Measurements from ENCODE around the gene C2orf68. TPM values are rescaled to one million over a fixed set of nuclear protein-coding genes. Genes with fewer than 3 reads are reported as not detected.

Gene C2orf68, protein sequence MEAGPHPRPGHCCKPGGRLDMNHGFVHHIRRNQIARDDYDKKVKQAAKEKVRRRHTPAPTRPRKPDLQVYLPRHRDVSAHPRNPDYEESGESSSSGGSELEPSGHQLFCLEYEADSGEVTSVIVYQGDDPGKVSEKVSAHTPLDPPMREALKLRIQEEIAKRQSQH
- 22.1 to 26.2 TPM (median 24.1 TPM) in 5 replicates for total RNA-seq (2022; extraction: Qiagen RNA extraction)

DNA sequence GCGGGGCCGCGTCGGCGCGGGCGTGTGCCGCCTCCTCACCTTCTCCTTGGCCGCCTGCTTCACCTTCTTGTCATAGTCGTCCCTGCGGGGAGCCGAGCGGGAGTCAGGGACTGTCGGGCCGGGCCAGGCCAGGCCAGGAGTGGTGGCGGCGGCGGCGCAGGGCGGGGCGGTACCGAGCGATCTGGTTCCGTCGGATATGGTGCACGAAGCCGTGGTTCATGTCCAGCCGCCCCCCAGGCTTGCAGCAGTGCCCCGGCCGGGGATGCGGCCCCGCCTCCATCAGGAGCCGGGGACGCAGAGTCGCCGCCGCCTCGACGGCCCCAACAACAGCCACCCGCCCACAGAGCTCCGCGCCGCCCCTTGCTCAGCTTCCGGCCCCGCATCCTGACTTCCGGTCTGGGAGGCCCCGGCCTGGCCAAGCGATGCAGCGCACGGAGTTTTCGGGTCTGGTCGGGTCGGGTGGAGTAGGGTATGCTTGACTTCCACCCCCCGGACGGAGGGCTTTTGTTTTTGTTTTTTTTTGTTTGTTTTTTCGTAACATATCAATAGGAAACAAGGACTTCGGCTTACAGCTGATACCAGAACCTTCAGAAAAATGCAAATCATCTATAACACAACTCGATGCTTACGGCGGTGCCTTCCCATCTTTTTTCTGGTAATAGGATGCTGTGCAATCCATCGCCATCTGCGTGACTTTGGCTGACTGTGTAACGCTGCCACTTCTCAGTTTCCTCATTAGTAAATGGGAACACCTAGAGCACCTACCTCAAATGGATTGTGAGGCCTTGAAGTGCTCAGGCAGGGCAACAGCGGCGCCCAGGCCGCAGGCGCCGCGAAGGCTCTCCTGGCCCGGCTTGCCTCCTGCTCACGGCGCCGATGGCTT, at the start of gene C2orf68:
Gene C2orf68, minus strand, starts transcription at position 362 of the 883 bp plus-strand sequence. Its CDS starts 82 bp downstream, at position 280.

DNA sequence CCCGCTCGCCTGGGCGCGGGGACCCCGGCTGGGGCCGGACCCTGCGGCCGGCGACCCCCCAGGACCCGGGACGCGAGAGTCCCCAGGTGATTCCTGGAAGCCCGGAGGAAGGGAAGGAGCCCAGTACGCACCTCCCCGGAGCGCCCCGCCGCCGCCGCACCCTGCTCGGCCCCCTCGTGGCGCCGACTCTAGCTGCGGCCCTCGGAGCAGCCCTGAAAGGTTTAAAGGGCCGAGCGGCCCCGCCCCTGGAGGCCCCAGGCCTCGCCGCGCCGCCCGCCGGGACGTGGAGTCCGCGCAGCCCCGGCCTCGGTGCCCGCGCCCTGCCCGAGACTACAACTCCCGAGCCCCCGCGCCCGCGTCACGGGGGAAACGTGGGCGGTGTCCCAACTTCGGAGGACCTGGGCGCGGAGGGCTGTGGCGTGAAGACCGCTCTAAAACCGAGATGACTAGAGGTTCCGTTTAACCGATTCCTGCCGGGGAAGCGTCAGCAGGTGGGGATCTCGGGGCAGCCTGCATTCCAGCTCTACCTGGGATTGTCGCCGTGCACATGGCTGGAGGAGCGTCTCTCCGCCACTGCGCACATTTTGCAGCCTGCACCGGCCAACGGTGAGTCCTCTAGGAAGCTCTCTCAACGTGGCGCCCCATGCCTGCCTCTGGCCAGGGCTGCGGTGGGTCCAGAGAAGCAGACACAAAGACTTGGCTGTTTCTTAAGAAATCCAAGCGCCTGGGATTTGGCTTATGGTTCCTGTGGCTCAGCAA, 9.2 kb downstream of the C2orf68 start, which contains the start of gene TMEM150A:
Gene TMEM150A, minus strand, starts transcription at position 223 of the 759 bp plus-strand sequence. CDS start 750 bp downstream, outside the sequence.

DNA sequence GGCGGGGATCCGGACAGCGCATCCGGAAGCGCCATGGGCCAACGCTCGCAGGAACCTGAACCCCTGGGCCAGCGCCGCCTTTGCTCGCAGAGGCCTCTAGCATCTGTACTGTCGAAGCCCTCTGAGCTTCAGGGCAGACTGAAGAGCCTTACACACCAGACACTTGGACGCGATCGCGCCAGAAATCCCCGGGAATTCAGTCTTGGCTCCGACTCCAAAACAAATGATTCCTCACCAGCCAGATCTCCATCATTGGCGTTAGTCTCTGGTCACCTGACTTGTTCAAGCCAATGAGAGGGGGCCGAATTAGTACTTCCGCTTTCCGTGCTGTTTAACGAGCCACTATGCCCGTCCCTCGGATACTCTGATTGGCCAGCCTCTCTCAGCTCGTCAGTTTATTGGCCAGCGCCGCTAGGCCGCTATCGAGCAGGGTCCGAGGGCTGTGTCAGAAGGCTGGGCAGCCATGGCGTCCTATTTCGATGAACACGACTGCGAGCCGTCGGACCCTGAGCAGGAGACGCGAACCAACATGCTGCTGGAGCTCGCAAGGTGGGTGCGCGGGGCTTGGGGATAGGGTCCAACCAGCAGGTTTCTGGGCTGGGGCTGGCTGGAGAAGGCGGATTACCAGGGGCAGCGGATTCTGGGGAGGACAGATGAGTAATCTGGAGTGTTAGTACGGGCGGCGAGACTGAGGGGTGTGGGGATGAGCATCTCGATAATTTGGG, 16.4 kb downstream of the C2orf68 start, which contains the start of gene RNF181:
Gene RNF181, plus strand, starts transcription at position 445 of the 725 bp plus-strand sequence. Its CDS starts 19 bp downstream, at position 464.

DNA sequence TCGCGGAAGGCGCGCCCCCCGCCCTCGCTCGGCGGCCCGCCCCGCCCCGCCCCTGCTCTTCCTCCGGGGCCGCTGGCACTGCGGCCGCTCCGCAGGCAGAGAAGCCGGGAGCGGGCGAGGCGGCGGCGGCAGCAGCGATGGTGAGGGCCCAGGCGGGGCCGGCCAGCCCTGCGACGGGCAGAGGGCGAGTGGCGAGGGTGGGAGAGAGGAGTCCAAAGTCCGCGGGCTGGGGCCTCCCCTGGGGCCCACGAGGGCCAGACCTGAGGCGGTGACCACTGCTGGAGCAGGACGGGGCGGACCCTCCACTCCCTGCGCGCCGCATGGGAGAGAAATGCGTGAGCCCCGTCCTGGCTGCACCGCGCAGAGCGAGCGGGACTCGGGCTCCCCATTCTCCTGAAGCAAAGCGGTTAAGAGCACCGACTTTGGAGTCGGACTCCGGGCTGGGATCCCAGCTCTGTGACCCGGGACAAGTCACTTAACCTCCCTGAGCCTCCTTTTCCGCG, 27.5 kb downstream of the C2orf68 start, which contains the start of gene VAMP5:
Gene VAMP5, plus strand, starts transcription at position 78 of the 503 bp plus-strand sequence. Its CDS starts 60 bp downstream, at position 138.

DNA sequence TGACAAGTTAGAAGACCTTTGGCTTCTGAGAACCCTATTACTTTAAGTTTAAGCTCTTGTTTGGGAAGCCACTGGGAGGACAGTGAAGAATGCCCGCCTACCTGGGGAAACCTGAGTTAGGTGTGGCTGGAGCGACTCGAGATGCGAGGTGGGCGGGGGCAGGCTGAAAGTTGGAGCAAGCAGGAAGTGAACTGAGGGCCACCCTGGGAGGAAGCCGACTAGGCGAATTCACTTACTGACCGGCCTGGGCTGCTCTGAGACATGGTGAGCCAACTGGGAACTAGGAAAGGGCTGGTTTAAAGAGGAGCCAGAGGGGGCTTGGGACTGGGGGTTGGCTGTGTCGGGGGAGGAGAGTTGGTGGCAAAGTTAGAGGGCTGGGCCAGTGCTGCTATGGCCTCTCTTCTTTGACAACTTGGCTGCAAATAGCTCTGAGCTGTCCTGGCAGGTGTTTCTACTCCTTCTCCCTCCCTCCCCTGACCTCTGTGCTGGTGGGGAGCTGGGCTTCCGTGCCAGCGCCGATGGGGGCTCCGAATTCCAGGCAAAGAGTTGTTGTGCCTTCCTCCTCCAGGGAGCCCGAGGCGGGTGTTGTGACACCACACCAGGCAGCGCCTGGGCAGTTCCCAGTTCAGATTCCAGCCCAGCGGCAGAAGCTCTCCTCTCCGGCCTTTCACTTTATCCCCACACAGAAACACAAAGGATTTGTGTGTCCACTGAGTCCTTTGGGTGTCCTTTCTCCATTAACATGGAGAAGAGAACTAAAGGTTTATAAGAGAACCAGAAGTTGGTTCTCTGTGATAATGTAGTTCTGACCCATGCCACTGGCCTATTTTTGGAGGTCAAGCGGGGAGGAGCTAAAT, 34.3 kb downstream of the C2orf68 start, which contains the start of gene VAMP8:
Gene VAMP8, plus strand, starts transcription at position 201 of the 857 bp plus-strand sequence. Its CDS starts 61 bp downstream, at position 262.

DNA sequence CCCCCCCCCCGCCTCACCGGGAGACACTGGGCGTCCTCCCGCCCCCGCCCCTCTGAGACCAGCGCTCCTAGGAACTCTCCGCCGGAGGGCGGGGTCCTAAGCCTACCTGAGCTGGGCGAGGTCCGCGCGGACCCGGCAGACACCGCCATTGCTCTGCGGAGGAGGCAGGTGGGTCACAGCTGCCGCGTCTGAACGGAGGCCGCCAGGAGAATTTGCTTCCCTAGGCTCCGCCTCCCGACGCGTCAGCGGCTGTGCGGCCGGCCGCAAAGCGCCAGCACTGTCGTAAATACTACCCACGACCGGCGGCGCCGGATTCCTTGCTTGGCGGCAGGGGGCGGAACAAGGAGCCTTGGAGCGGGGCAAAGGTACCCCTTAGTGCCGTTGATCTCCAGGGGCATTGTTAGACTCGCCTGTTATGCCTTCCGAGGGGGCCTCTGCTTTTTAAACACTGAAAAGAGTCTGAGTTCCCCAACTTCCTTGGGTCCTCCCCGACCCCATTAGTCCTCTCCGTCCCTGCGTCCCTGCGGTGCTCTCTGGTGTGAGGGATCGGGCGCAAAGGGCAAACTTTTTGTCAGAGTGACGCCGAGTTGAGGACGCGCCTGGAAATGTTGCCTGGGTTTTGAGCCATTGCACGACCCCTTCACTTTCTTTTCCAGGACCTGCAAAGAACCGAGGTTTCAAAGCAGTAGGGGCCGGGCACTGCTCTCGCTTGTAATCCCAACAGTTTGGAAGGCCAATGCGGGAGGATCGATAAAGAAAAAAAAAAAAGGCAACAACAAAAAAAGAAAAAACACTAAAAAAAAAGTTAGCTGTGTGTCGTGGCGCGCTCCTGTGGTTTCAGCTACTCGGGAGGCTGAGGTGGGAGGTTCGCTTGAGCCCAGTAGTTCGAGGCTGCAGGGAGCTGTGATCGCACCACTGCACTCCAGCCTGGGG, 50.3 kb downstream of the C2orf68 start, which contains the start of gene GGCX:
Gene GGCX, minus strand, starts transcription at position 214 of the 933 bp plus-strand sequence. Its CDS starts 65 bp downstream, at position 149.

Other genes with a start within 250 kb of the C2orf68 start
- 90.5 to 114 TPM (median 92.1 TPM) in 5 replicates for gene CAPG, start 201.7 kb downstream of the C2orf68 start, total RNA-seq (2022; extraction: Qiagen RNA extraction)
- gene SH2D6, start 193.4 kb downstream of the C2orf68 start, total RNA-seq (2022; extraction: Qiagen RNA extraction), result 0.66 to 1.1 TPM (median 0.98 TPM) in 5 replicates
- gene MAT2A, start 72.9 kb downstream of the C2orf68 start, total RNA-seq (2022; extraction: Qiagen RNA extraction), result 523 to 615 TPM (median 601 TPM) in 5 replicates
- 38.3 to 43.4 TPM (median 41.7 TPM) in 5 replicates for gene GGCX, start 50.6 kb downstream of the C2orf68 start, total RNA-seq (2022; extraction: Qiagen RNA extraction)
- gene VAMP8, start 34.5 kb downstream of the C2orf68 start, total RNA-seq (2022; extraction: Qiagen RNA extraction), result 13.9 to 21.4 TPM (median 15.6 TPM) in 5 replicates
- gene VAMP5, start 27.6 kb downstream of the C2orf68 start, total RNA-seq (2022; extraction: Qiagen RNA extraction), result 0.13 to 0.15 TPM (median 0.14 TPM) in 3 of 5 replicates, not detected in the others
- gene RNF181, start 16.3 kb downstream of the C2orf68 start, total RNA-seq (2022; extraction: Qiagen RNA extraction), result 163 to 193 TPM (median 170 TPM) in 5 replicates
- 11.7 to 15.9 TPM (median 14.8 TPM) in 5 replicates for gene TMEM150A, start 9.4 kb downstream of the C2orf68 start, total RNA-seq (2022; extraction: Qiagen RNA extraction)
- gene USP39, start 4.1 kb upstream of the C2orf68 start, total RNA-seq (2022; extraction: Qiagen RNA extraction), result 70.9 to 76.6 TPM (median 73.4 TPM) in 5 replicates
- gene SFTPB, start 56.1 kb upstream of the C2orf68 start, total RNA-seq (2022; extraction: Qiagen RNA extraction), result 0.09 to 0.22 TPM (median 0.16 TPM) in 4 of 5 replicates, not detected in the other
- 0.21 to 0.44 TPM (median 0.30 TPM) in 5 replicates for gene GNLY, start 82.3 kb upstream of the C2orf68 start, total RNA-seq (2022; extraction: Qiagen RNA extraction)
- 14.5 to 19.7 TPM (median 17.9 TPM) in 5 replicates for gene ATOH8, start 141.9 kb upstream of the C2orf68 start, total RNA-seq (2022; extraction: Qiagen RNA extraction)